Nephron progenitor cell (in vitro differentiated cells): ENCODE results near the gene FLRT2.

Experiments used
- DNase-seq: peaks from one replicate; pipeline ENCODE4 v3.0.0; 2021
- H3K27ac Mint-ChIP-seq: 2 replicates; pipeline ENCODE4 v1.8.0; 2021; ENCODE audit warnings: mild to moderate bottlenecking, moderate library complexity, mixed read lengths
- H3K27me3 Mint-ChIP-seq: 2 replicates; pipeline ENCODE4 v1.8.0; 2021; ENCODE audit warnings: mild to moderate bottlenecking, low read depth, mixed read lengths; ENCODE audit not compliant: poor library complexity
- H3K36me3 Mint-ChIP-seq: 2 replicates; pipeline ENCODE4 v1.8.0; 2021; ENCODE audit warnings: low read depth, mixed read lengths
- H3K4me1 Mint-ChIP-seq: 2 replicates; pipeline ENCODE4 v1.8.0; 2021; ENCODE audit warnings: mixed read lengths
- H3K4me3 Mint-ChIP-seq: 2 replicates; pipeline ENCODE4 v1.8.0; 2021; ENCODE audit warnings: mild to moderate bottlenecking, moderate library complexity, mixed read lengths
- H3K9me3 Mint-ChIP-seq: 2 replicates; pipeline ENCODE4 v1.8.0; 2021; ENCODE audit warnings: mild to moderate bottlenecking, moderate library complexity, mixed read lengths
- CTCF ChIP-seq: fragments of 200-600 bp; sonication (generic); IDR thresholded peaks from 2 replicates; pipeline ENCODE4 v1.5.0; 2021; ENCODE audit warnings: antibody characterized with exemption

FLRT2 gene

DNA sequence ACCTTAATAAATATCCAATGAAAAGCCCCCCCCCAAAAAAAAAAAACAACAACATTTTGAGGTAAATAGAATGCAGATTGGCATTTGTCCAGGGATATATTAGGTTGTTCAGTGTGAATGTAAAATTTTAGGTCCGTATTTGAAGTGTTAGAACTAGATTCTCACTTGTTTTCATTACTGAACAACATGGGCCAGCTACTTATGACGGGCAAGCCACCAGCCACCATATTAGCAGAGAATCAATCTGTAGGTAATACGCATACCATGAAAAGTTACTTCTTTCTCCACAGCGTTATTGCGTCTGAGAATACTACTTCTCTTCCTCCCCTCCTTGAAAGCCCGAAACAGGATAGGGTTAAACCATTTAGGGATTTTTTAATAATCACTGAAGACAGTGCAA is 5.4 kb downstream of the FLRT2 start:
- H3K36me3 Mint-ChIP-seq: no peaks in the 10 kb centered on the region

GRCh38 chr14:85535991-85536832 is 6.3 kb downstream of the FLRT2 start:
- Mint-ChIP-seq H3K9me3 (no peaks in the 10 kb centered on the region), H3K27me3 (peaks cover 39% of the 10 kb centered on the region), H3K4me1 (peaks cover 64% of the 10 kb centered on the region), H3K4me3 (peak overlapping the region; percentile 88), H3K27ac (no peak overlapping the region), H3K36me3 (peaks cover 8% of the 10 kb centered on the region)
- DNase-seq: no peak
- no peak for TF ChIP-seq CTCF

More for the DNA sequence above, 5.4 kb downstream of the FLRT2 start:
- peaks cover 48% of the 10 kb centered on the region for H3K27me3 Mint-ChIP-seq
- H3K9me3 Mint-ChIP-seq: no peaks in the 10 kb centered on the region
- DNase-seq: no peak
- peak overlapping the region; percentile 88 for H3K4me3 Mint-ChIP-seq
- peaks cover 73% of the 10 kb centered on the region for H3K4me1 Mint-ChIP-seq
- H3K27ac Mint-ChIP-seq: no peak overlapping the region
- TF ChIP-seq CTCF: no peak

- no peak for DNase-seq
- peaks cover 9% of the 10 kb centered on the region for H3K36me3 Mint-ChIP-seq
- H3K27ac Mint-ChIP-seq: no peak overlapping the region
- H3K4me3 Mint-ChIP-seq: peak overlapping the region; percentile 88
- H3K9me3 Mint-ChIP-seq: no peaks in the 10 kb centered on the region
- H3K27me3 Mint-ChIP-seq: peaks cover 33% of the 10 kb centered on the region
- H3K4me1 Mint-ChIP-seq: peaks cover 58% of the 10 kb centered on the region
- TF ChIP-seq CTCF: no peak
Observed at GRCh38 chr14:85536833-85537190, 6.9 kb downstream of the FLRT2 start.

- Mint-ChIP-seq H3K36me3 (peaks cover 14% of the 10 kb centered on the region), H3K27ac (no peak overlapping the region), H3K4me1 (peaks cover 51% of the 10 kb centered on the region), H3K4me3 (peak overlapping the region; percentile 88), H3K9me3 (no peaks in the 10 kb centered on the region), H3K27me3 (peaks cover 26% of the 10 kb centered on the region)
- TF ChIP-seq CTCF: no peak
- DNase-seq: no peak
Observed at GRCh38 chr14:85537526-85537925, 7.6 kb downstream of the FLRT2 start.

- H3K36me3 Mint-ChIP-seq: peaks cover 22% of the 10 kb centered on the region
- peaks cover 22% of the 10 kb centered on the region for H3K27me3 Mint-ChIP-seq
- TF ChIP-seq CTCF: no peak
- peaks cover 47% of the 10 kb centered on the region for H3K4me1 Mint-ChIP-seq
- no peaks in the 10 kb centered on the region for H3K9me3 Mint-ChIP-seq
- no peak for DNase-seq
- H3K27ac Mint-ChIP-seq: no peak overlapping the region
- H3K4me3 Mint-ChIP-seq: no peak overlapping the region
Observed at GRCh38 chr14:85538636-85539035, 8.7 kb downstream of the FLRT2 start.

DNA sequence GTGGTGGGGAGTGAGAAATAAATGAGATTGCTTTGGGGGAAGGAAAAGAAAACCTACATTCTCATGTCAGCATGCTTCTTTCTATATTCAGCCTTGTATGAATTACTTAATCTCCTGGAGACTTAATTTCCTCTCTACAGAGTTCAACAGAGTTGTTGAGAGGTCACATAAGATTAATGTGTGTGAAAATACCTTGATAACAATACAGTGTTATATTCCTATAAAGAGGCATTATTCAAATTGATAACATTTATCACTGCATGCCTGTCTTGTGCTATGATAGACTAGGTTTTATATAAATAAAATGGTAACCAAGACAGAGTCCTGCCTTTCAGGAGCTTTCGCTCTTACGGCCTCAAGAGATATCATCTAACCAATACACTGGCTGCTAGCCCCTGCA is 9.6 kb downstream of the FLRT2 start:
- H3K36me3 Mint-ChIP-seq: peaks cover 31% of the 10 kb centered on the region
- no peaks in the 10 kb centered on the region for H3K9me3 Mint-ChIP-seq
- DNase-seq: no peak
- no peak overlapping the region for H3K4me3 Mint-ChIP-seq
- peaks cover 14% of the 10 kb centered on the region for H3K27me3 Mint-ChIP-seq
- peaks cover 42% of the 10 kb centered on the region for H3K4me1 Mint-ChIP-seq
- no peak for TF ChIP-seq CTCF
- H3K27ac Mint-ChIP-seq: no peak overlapping the region
